HG02840 (cell line): ENCODE results near the gene SH2D4B.
"Not testable (repeated sequence)": the region's sequence is repeated elsewhere in the genome, so short reads cannot be mapped to it uniquely, and the experiment has no call there.

Experiments
- ATAC-seq: cut with Tn5 transposase; IDR thresholded peaks from one replicate; pipeline ENCODE4 v1.9.1; 2021; ENCODE audit warnings: mild to moderate bottlenecking, moderate library complexity, moderate number of reproducible peaks; ENCODE audit not compliant: unreplicated experiment, low FRiP score

Gene SH2D4B

GRCh38 chr10:80522756-80523363 is 14.8 kb upstream of the SH2D4B start:
- ATAC-seq, result no peak

- no peak for ATAC-seq
Observed at GRCh38 chr10:80523773-80524172, 13.9 kb upstream of the SH2D4B start.

- ATAC-seq, result no peak
Observed at GRCh38 chr10:80524190-80524909, 13.4 kb upstream of the SH2D4B start.

- ATAC-seq, result no peak
Observed at GRCh38 chr10:80526218-80526617, 11.5 kb upstream of the SH2D4B start.

GRCh38 chr10:80526742-80527141 is 11.0 kb upstream of the SH2D4B start:
- ATAC-seq, result no peak

- no peak for ATAC-seq
Observed at GRCh38 chr10:80528185-80528700, 9.5 kb upstream of the SH2D4B start.

- no peak for ATAC-seq
Observed at GRCh38 chr10:80528901-80529300, 8.8 kb upstream of the SH2D4B start.

- no peak for ATAC-seq
Observed at GRCh38 chr10:80529604-80530003, 8.1 kb upstream of the SH2D4B start.

GRCh38 chr10:80530251-80530650 is 7.5 kb upstream of the SH2D4B start:
- ATAC-seq, result no peak

- ATAC-seq, result no peak
Observed at GRCh38 chr10:80530816-80531215, 6.9 kb upstream of the SH2D4B start.

GRCh38 chr10:80532571-80532970 is 5.1 kb upstream of the SH2D4B start:
- no peak for ATAC-seq

- ATAC-seq, result not testable (repeated sequence)
Observed at GRCh38 chr10:80534059-80534458, 3.6 kb upstream of the SH2D4B start.

- not testable (repeated sequence) for ATAC-seq
Observed at GRCh38 chr10:80534646-80535045, 3.1 kb upstream of the SH2D4B start.

- ATAC-seq, result peak; percentile 87
Observed at GRCh38 chr10:80535671-80536360, 1.9 kb upstream of the SH2D4B start.

GRCh38 chr10:80536361-80536835 is 1.3 kb upstream of the SH2D4B start:
- no peak for ATAC-seq

GRCh38 chr10:80537086-80537735 is 491 bp upstream of the SH2D4B start:
- ATAC-seq, result no peak

- ATAC-seq, result no peak
Observed at GRCh38 chr10:80538481-80539185, 931 bp downstream of the SH2D4B start.

GRCh38 chr10:80539421-80540031 is 1.8 kb downstream of the SH2D4B start:
- no peak for ATAC-seq

- no peak for ATAC-seq
Observed at GRCh38 chr10:80540136-80540535, 2.4 kb downstream of the SH2D4B start.

- no peak for ATAC-seq
Observed at GRCh38 chr10:80540618-80540980, 2.9 kb downstream of the SH2D4B start.
